Smooth muscle cell (in vitro differentiated cells): Measurements from ENCODE around the gene ARHGAP10. TPM values are rescaled to one million over a fixed set of nuclear protein-coding genes. Genes with fewer than 3 reads are reported as not detected.

Source experiments
- DNase-seq: peaks from one replicate; lab custom pipeline; 2025; ENCODE audit not compliant: unreplicated experiment; lab: John Stamatoyannopoulos, UW
- H2AFZ ChIP-seq: fragments of 200-600 bp; sonication (generic); 2 replicates; pipeline ENCODE4 v1.6.0; 2016; ENCODE audit warnings: antibody characterized with exemption, low read depth, mild to moderate bottlenecking
- H3F3A ChIP-seq: fragments of 200-600 bp; sonication (generic); 2 replicates; pipeline ENCODE4 v1.6.0; 2017; ENCODE audit warnings: antibody characterized with exemption, low read depth
- H3K27ac ChIP-seq: fragments of 200-600 bp; sonication (generic); 2 replicates; pipeline ENCODE4 v1.5.1; 2016; ENCODE audit warnings: low read depth, mild to moderate bottlenecking
- H3K27me3 ChIP-seq: fragments of 200-600 bp; sonication (generic); 2 replicates; pipeline ENCODE4 v1.6.1; 2016; ENCODE audit warnings: low read depth, mild to moderate bottlenecking
- H3K36me3 ChIP-seq: fragments of 200-600 bp; sonication (generic); 2 replicates; pipeline ENCODE4 v1.5.1; 2016; ENCODE audit warnings: low read depth
- H3K4me1 ChIP-seq: fragments of 200-600 bp; sonication (generic); 2 replicates; pipeline ENCODE4 v1.5.1; 2016; ENCODE audit warnings: low read depth
- H3K4me2 ChIP-seq: fragments of 200-600 bp; sonication (generic); 2 replicates; pipeline ENCODE4 v1.6.0; 2016; ENCODE audit warnings: mild to moderate bottlenecking
- H3K4me3 ChIP-seq: fragments of 200-600 bp; sonication (generic); 2 replicates; pipeline ENCODE4 v1.5.1; 2016; ENCODE audit warnings: mild to moderate bottlenecking
- H3K79me2 ChIP-seq: fragments of 200-600 bp; sonication (generic); 2 replicates; pipeline ENCODE4 v1.6.0; 2016; ENCODE audit warnings: low read depth, mild to moderate bottlenecking
- H3K9ac ChIP-seq: fragments of 200-600 bp; sonication (generic); 2 replicates; pipeline ENCODE4 v1.6.0; 2016; ENCODE audit warnings: low read depth
- H3K9me3 ChIP-seq: fragments of 200-600 bp; sonication (generic); replicated peaks from 2 replicates; pipeline ENCODE4 v1.5.1; 2016; ENCODE audit warnings: low read depth
- H4K20me1 ChIP-seq: fragments of 200-600 bp; sonication (generic); 2 replicates; pipeline ENCODE4 v1.6.0; 2016; ENCODE audit warnings: low read depth
- WGBS: methylation state at CpG from one replicate; pipeline ENCODE4 v1.1.7; 2016; ENCODE audit warnings: low lambda C conversion rate; 5-methylcytosine and 5-hydroxymethylcytosine counted together
- polyA plus RNA-seq: library from polyadenylated mRNA; unstranded; fragments of >200 nt; fragmentation: Nextera tagmentation; extraction: Ambion mirVana; gene quantifications from 2 replicates; pipeline ENCODE4 v1.2.1, GENCODE V29; 2016
- total RNA-seq: library from RNA; depleted of rRNA; stranded (reverse); fragments of >200 nt; gene quantifications from 2 replicates; pipeline ENCODE4 v1.2.3, GENCODE V29; 2014
- TF ChIP-seq, protein P1 (sequence below): fragments of 200-600 bp; sonication (generic); IDR thresholded peaks from 2 replicates; pipeline ENCODE4 v1.5.1; 2017; ENCODE audit warnings: borderline replicate concordance, mild to moderate bottlenecking, antibody characterized with exemption; ENCODE audit not compliant: insufficient read depth, poor library complexity, severe bottlenecking

ARHGAP10 gene
- total and polyA plus RNA-seq, 2 experiments from 2014 or later = 6.2 to 11.6 TPM

DNA sequence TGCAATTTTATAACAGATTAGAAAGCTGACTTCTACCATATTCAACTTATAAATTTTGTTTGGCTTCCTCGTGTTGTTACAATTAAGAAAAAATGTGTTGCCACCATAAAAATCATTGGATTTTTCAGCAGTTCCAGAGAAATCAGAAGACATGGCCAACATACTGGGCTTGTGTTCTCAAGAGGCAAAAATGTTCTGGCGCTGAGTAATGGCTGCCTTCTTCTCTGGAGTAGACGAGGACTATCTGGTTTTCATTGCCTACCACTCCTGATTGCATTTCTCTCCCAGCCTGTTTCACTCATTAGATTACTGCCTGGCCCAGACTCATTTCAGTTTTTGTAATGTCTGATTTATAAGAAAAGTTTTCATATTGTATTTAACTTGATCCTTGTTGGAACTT, 122.3 kb downstream of the ARHGAP10 start:
- Histone ChIP-seq H3K36me3 (no peaks in the 10 kb centered on the region), H3K9ac (no peak overlapping the region), H3K27ac (no peak overlapping the region), H3K79me2 (no peaks in the 10 kb centered on the region), H3K4me2 (no peak overlapping the region), H3K9me3 (no peaks in the 10 kb centered on the region), H3F3A (no peaks in the 10 kb centered on the region), H3K4me1 (peaks cover 5% of the 10 kb centered on the region), H2AFZ (no peak overlapping the region), H3K4me3 (no peak overlapping the region), H4K20me1 (no peaks in the 10 kb centered on the region), H3K27me3 (no peaks in the 10 kb centered on the region)
- no peak for DNase-seq
- TF ChIP-seq, protein P1, sequence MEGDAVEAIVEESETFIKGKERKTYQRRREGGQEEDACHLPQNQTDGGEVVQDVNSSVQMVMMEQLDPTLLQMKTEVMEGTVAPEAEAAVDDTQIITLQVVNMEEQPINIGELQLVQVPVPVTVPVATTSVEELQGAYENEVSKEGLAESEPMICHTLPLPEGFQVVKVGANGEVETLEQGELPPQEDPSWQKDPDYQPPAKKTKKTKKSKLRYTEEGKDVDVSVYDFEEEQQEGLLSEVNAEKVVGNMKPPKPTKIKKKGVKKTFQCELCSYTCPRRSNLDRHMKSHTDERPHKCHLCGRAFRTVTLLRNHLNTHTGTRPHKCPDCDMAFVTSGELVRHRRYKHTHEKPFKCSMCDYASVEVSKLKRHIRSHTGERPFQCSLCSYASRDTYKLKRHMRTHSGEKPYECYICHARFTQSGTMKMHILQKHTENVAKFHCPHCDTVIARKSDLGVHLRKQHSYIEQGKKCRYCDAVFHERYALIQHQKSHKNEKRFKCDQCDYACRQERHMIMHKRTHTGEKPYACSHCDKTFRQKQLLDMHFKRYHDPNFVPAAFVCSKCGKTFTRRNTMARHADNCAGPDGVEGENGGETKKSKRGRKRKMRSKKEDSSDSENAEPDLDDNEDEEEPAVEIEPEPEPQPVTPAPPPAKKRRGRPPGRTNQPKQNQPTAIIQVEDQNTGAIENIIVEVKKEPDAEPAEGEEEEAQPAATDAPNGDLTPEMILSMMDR = no peak
- WGBS = 84% methylated on average over 3 of the region's 3 CpGs

GRCh38 chr4:147855571-147856009, 123.7 kb downstream of the ARHGAP10 start:
- Histone ChIP-seq H3K4me3 (no peak overlapping the region), H3K9ac (no peak overlapping the region), H4K20me1 (no peaks in the 10 kb centered on the region), H3K9me3 (no peaks in the 10 kb centered on the region), H3F3A (no peaks in the 10 kb centered on the region), H3K36me3 (no peaks in the 10 kb centered on the region), H3K4me2 (no peak overlapping the region), H3K4me1 (peaks cover 5% of the 10 kb centered on the region), H3K27ac (no peak overlapping the region), H2AFZ (no peak overlapping the region), H3K79me2 (no peaks in the 10 kb centered on the region), H3K27me3 (no peaks in the 10 kb centered on the region)
- WGBS = 76% methylated on average over 1 of the region's 1 CpG
- TF ChIP-seq, protein P1 = no peak
- no peak for DNase-seq

GRCh38 chr4:147860960-147861359, 129.1 kb downstream of the ARHGAP10 start:
- TF ChIP-seq, protein P1 = no peak
- WGBS = 96% methylated on average over 15 of the region's 15 CpGs

GRCh38 chr4:147862043-147862692, 130.3 kb downstream of the ARHGAP10 start:
- TF ChIP-seq, protein P1 = no peak
- no peaks in the 10 kb centered on the region for H3K36me3 ChIP-seq
- no peak for DNase-seq
- H3K79me2 ChIP-seq = no peaks in the 10 kb centered on the region
- peaks cover 5% of the 10 kb centered on the region for H3K4me1 ChIP-seq
- 87% methylated on average over 15 of the region's 15 CpGs for WGBS
- H3K27ac ChIP-seq = no peak overlapping the region
- H2AFZ ChIP-seq = no peak overlapping the region
- no peak overlapping the region for H3K4me2 ChIP-seq
- H3K4me3 ChIP-seq = no peak overlapping the region
- no peaks in the 10 kb centered on the region for H3K27me3 ChIP-seq
- no peaks in the 10 kb centered on the region for H4K20me1 ChIP-seq
- H3K9me3 ChIP-seq = no peaks in the 10 kb centered on the region
- no peaks in the 10 kb centered on the region for H3F3A ChIP-seq
- H3K9ac ChIP-seq = no peak overlapping the region

More at GRCh38 chr4:147860960-147861359, 129.1 kb downstream of the ARHGAP10 start:
- Histone ChIP-seq H3K27ac (no peak overlapping the region), H4K20me1 (no peaks in the 10 kb centered on the region), H3K9ac (no peak overlapping the region), H2AFZ (no peak overlapping the region), H3K4me3 (no peak overlapping the region), H3K79me2 (no peaks in the 10 kb centered on the region), H3K4me1 (peaks cover 3% of the 10 kb centered on the region), H3F3A (no peaks in the 10 kb centered on the region), H3K27me3 (no peaks in the 10 kb centered on the region), H3K36me3 (no peaks in the 10 kb centered on the region), H3K9me3 (no peaks in the 10 kb centered on the region), H3K4me2 (no peak overlapping the region)
- no peak for DNase-seq
